ENCODE data around the gene TFCP2L1.

Gene TFCP2L1

DNA sequence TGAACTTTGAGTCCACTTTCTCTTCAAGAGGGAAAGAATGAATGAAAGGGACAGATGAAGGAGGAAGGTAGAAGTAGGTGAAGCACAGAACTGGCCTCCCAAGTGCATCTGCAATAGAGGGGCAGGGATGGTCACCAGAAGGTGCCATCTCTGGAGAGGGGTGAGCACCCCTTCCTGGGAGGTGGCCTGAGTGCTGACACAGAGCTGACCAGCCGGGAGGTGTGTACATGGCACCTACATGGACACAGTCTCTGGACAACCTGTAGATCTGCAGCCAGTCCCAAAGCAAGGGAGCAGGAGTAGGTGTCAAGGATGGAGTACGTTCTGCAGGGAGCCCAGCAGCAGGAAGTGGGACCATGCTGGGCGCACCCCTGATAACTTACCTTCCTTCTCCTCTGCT lies 83.2 kb downstream of the TFCP2L1 start:
- no peak for DNase-seq (ENCODE audit: low read depth)
- TF ChIP-seq, protein P1, sequence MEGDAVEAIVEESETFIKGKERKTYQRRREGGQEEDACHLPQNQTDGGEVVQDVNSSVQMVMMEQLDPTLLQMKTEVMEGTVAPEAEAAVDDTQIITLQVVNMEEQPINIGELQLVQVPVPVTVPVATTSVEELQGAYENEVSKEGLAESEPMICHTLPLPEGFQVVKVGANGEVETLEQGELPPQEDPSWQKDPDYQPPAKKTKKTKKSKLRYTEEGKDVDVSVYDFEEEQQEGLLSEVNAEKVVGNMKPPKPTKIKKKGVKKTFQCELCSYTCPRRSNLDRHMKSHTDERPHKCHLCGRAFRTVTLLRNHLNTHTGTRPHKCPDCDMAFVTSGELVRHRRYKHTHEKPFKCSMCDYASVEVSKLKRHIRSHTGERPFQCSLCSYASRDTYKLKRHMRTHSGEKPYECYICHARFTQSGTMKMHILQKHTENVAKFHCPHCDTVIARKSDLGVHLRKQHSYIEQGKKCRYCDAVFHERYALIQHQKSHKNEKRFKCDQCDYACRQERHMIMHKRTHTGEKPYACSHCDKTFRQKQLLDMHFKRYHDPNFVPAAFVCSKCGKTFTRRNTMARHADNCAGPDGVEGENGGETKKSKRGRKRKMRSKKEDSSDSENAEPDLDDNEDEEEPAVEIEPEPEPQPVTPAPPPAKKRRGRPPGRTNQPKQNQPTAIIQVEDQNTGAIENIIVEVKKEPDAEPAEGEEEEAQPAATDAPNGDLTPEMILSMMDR (conservative IDR thresholded peaks at IDR 0.05; ENCODE audit: control insufficient read depth, insufficient read depth, low read depth, low read length), result no peak
- H3K4me3 ChIP-seq (ENCODE audit: control insufficient read depth, low read depth, low read length), result no peak overlapping the region

DNA sequence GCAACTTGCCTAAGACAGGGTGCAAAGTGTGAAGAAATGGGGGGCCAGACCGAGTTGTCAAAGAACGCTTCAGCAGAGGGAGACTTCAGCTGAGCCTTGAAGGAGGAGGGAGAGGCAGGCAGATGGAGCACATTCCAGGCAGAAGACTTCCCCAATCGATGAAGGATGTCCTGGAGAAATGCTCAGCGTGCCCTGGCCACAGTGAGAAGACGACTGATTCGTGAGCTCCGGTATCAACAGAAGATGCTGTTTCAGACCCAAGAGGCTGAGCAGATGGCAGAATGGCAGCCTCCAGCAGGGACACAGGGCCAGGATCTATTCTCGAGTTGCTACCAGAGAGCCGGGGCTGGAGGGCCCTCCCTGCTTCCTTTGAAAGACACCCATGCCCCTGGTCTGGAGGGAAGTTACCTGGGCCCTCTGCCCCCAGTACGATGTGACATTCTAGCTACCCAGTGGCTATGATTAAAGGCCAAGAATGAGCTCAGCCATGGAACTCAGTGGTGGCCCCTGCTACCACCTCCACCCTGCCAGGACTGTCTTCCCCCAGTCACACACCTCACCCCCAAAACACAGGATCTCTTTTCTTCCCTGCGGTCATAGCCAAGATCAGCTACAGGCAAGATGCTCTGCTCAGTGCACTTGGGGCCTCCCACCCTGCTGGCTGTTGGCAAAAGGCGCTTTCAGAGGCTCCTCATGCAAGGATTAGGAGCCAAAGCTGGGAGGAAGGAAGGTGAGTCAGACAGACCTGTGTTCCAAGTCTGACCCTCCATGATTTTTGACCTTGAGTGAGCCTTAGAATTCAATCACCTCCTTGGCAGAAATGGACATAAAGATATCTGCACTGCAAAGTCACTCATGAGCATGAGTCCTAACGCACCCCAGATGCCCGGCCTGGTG lies 84.3 kb downstream of the TFCP2L1 start:
- H3K4me3 ChIP-seq (ENCODE audit: control insufficient read depth, low read depth, low read length), result no peak overlapping the region
- DNase-seq (ENCODE audit: low read depth), result no peak
- TF ChIP-seq, protein P1 (conservative IDR thresholded peaks at IDR 0.05; ENCODE audit: control insufficient read depth, insufficient read depth, low read depth, low read length), result no peak

DNA sequence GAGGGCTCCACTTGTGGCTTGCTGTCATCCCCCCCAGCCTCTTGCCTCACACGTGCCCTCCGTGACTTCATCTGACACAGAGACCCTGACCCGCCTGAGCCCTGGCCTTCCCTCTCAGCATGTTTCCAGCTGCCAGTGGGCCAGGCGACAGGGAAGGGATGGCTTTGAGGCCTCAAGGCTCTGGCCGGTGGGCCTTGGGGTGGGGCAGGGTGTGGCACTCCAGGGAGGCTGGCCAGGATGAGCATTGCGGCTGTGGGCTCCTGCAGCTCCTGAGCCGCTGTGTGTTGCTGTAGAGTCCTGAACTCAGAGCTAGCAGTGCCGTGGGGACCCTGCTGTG lies 85.0 kb downstream of the TFCP2L1 start:
- TF ChIP-seq, protein P1 (conservative IDR thresholded peaks at IDR 0.05; ENCODE audit: control insufficient read depth, insufficient read depth, low read depth, low read length), result no peak
- no peak overlapping the region for H3K4me3 ChIP-seq (ENCODE audit: control insufficient read depth, low read depth, low read length)
- no peak for DNase-seq (ENCODE audit: low read depth)

DNA sequence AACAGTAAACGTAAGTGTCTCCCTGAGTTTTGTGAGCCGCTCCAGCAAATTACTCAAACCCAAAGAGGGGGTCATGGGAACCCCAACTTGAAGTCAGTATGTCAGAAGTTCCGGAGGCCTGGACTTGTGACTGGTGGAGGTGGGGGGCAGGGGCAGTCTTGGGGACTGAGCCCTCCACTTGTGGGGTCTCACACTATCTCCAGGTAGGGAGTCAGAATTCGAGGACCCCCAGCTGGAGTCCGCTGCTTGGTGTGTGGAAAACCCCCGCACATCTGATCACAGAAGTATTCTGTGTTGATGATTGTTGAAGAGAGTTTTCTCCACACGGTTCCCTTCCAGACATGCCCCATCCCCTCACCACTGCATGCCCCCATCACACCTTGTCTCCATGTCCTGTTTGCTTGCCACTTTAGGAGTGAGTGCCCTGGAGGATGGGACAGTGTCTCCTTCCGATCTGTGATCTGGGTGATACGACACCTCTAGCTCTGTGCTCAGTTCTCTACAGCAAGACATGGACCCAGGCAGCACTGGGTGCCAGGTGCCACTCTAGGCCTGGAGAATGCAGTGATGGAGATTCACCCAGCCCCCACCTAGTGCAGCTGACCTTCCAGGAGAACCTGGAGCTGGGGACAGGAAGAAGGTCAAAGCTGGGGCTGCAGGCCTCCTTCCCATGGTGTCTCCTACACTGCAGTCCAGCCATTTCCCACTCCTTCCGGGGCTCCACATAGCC lies 85.6 kb downstream of the TFCP2L1 start:
- no peak overlapping the region for H3K4me3 ChIP-seq (ENCODE audit: control insufficient read depth, low read depth, low read length)
- TF ChIP-seq, protein P1 (conservative IDR thresholded peaks at IDR 0.05; ENCODE audit: control insufficient read depth, insufficient read depth, low read depth, low read length), result no peak
- no peak for DNase-seq (ENCODE audit: low read depth)

DNA sequence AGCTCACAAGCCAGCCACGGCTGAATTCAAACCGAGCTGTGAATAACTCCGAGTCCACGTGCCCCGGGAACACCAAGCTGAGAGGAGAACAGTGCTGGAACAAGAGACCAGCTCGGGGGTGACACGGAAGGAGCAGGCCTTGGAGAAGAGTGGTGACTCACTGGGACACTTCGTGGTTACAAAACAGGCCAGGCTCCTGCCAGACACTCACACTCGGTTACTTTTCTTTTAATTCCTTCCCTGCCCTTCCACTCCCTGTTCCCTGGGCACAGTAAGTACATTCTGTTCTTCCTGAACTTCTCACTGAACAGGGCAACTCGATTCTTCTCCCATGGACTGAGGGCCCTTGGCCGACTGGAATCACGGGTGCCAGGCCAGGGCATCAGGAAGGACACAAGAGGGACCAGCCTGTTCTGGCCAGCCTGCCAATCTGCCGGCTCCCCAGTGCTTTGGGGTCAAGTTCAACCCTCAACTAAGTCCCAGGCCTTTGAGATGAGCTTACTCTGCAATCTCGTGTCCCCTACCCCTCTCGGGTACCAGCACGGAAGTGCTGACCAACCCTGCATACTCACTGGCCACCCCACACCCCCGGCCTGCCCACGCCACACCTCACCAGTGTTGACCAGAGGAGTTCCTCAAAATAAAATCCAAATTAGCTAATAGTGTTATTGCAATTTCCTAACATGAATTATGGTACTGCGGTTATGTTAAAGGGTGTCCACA lies 87.5 kb downstream of the TFCP2L1 start:
- H3K4me3 ChIP-seq (ENCODE audit: control insufficient read depth, low read depth, low read length), result no peak overlapping the region
- TF ChIP-seq, protein P1 (conservative IDR thresholded peaks at IDR 0.05; ENCODE audit: control insufficient read depth, insufficient read depth, low read depth, low read length), result no peak
- DNase-seq (ENCODE audit: low read depth), result peak; percentile 65

DNA sequence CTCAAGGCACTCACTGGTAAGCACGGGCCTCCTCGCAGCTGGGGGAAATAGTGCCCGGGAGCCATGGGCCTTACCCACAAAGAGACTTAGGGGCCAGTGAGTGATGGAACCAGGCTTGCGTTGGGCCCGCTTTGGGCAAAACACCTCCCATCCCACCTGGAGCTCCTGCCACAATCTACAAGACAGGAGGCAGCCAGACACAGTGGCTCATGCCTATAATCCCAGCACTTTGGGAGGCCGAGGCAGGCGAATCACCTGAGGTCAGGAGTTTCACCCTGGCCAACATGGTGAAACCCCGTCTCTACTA lies 88.2 kb downstream of the TFCP2L1 start:
- TF ChIP-seq, protein P1 (conservative IDR thresholded peaks at IDR 0.05; ENCODE audit: control insufficient read depth, insufficient read depth, low read depth, low read length), result no peak
- no peak overlapping the region for H3K4me3 ChIP-seq (ENCODE audit: control insufficient read depth, low read depth, low read length)
- no peak for DNase-seq (ENCODE audit: low read depth)

Measured in fibroblast of mammary gland (primary cell).